Measurements from ENCODE around the gene GFOD1. TPM values are rescaled to one million over a fixed set of nuclear protein-coding genes. Genes with fewer than 3 reads are reported as not detected.
"Not testable (repeated sequence)": the region's sequence is repeated elsewhere in the genome, so short reads cannot be mapped to it uniquely, and the experiment has no call there.

The GFOD1 gene
- total RNA-seq, 1 experiment from 2014 or later = 5.6 TPM

- no peak for DNase-seq (ENCODE audit: extremely low read depth, low read depth)
These were observed 24.7 kb upstream of the GFOD1 start for GRCh38 chr6:13511913-13512717.

GRCh38 chr6:13511141-13511571 is 23.8 kb upstream of the GFOD1 start:
- DNase-seq (ENCODE audit: extremely low read depth, low read depth) = not testable (repeated sequence)

- DNase-seq (ENCODE audit: extremely low read depth, low read depth) = not testable (repeated sequence)
These were observed 23.0 kb upstream of the GFOD1 start for GRCh38 chr6:13510433-13510832.

GRCh38 chr6:13508711-13509705 is 21.6 kb upstream of the GFOD1 start:
- no peak for DNase-seq (ENCODE audit: extremely low read depth, low read depth)

GRCh38 chr6:13507306-13507860 is 20.0 kb upstream of the GFOD1 start:
- no peak for DNase-seq (ENCODE audit: extremely low read depth, low read depth)

GRCh38 chr6:13505345-13505734 is 17.9 kb upstream of the GFOD1 start:
- DNase-seq (ENCODE audit: extremely low read depth, low read depth) = no peak

- DNase-seq (ENCODE audit: extremely low read depth, low read depth) = no peak
These were observed 17.4 kb upstream of the GFOD1 start for GRCh38 chr6:13504611-13505344.

GRCh38 chr6:13500915-13501314 is 13.5 kb upstream of the GFOD1 start:
- DNase-seq (ENCODE audit: extremely low read depth, low read depth) = no peak

GRCh38 chr6:13500264-13500663 is 12.9 kb upstream of the GFOD1 start:
- DNase-seq (ENCODE audit: extremely low read depth, low read depth) = no peak

- no peak for DNase-seq (ENCODE audit: extremely low read depth, low read depth)
These were observed 9.3 kb upstream of the GFOD1 start for GRCh38 chr6:13496513-13497190.

- DNase-seq (ENCODE audit: extremely low read depth, low read depth) = no peak
These were observed 8.4 kb upstream of the GFOD1 start for GRCh38 chr6:13495818-13496217.

- DNase-seq (ENCODE audit: extremely low read depth, low read depth) = no peak
These were observed 7.8 kb upstream of the GFOD1 start for GRCh38 chr6:13495112-13495776.

- DNase-seq (ENCODE audit: extremely low read depth, low read depth) = no peak
These were observed 6.7 kb upstream of the GFOD1 start for GRCh38 chr6:13494137-13494536.

- no peak for DNase-seq (ENCODE audit: extremely low read depth, low read depth)
These were observed 5.7 kb upstream of the GFOD1 start for GRCh38 chr6:13493147-13493546.

GRCh38 chr6:13492357-13492756 is 5.0 kb upstream of the GFOD1 start:
- DNase-seq (ENCODE audit: extremely low read depth, low read depth) = no peak

GRCh38 chr6:13491538-13491937 is 4.1 kb upstream of the GFOD1 start:
- no peak for DNase-seq (ENCODE audit: extremely low read depth, low read depth)

GRCh38 chr6:13490402-13490801 is 3.0 kb upstream of the GFOD1 start:
- no peak for DNase-seq (ENCODE audit: extremely low read depth, low read depth)

- no peak for DNase-seq (ENCODE audit: extremely low read depth, low read depth)
These were observed 1.5 kb upstream of the GFOD1 start for GRCh38 chr6:13488896-13489237.

Measured in NCI-H460 (cell line).